Psoas muscle (tissue), 8 donors: ENCODE measurements around the gene TANC1. TPM values are rescaled to one million over a fixed set of nuclear protein-coding genes. Genes with fewer than 3 reads are reported as not detected.

ENCODE experiments used
- ATAC-seq, 4 donors: fragments of 200-7000 bp; cut with Tn5 transposase; one replicate each; pipeline ENCODE4 v1.9.1; 2020; ENCODE audit warnings: moderate library complexity in 3 of 4, mild to moderate bottlenecking in 2 of 4
- DNase-seq, 2 donors: peaks; one replicate each; pipeline ENCODE4 v3.0.0-alpha.2; 2020
- H3K27ac ChIP-seq: fragments of 200-600 bp; one replicate; pipeline ENCODE4 v1.8.0; 2022
- H3K27me3 ChIP-seq, 3 donors: fragments of 200-600 bp in 1 of 3; one replicate each; pipeline versions ENCODE4 v1.6.1 to v1.8.0; 2013 to 2022; ENCODE audit warnings: low read length in 2 of 3, mild to moderate bottlenecking in 2 of 3, moderate library complexity in 1 of 3; ENCODE audit not compliant: insufficient read depth in 3 of 3
- H3K36me3 ChIP-seq, 2 donors: fragments of 200-600 bp in 1 of 2; one replicate each; pipeline versions ENCODE4 v1.6.1 to v1.8.0; 2013 to 2022; ENCODE audit warnings: low read depth in 1 of 2, mild to moderate bottlenecking in 1 of 2, moderate library complexity in 1 of 2; ENCODE audit not compliant: insufficient read depth in 1 of 2
- H3K4me1 ChIP-seq: fragments of 200-600 bp; one replicate; pipeline ENCODE4 v1.8.0; 2022
- H3K4me3 ChIP-seq: fragments of 200-600 bp; one replicate; pipeline ENCODE4 v1.8.0; 2022; ENCODE audit warnings: mild to moderate bottlenecking
- H3K9me3 ChIP-seq: fragments of 200-600 bp; one replicate; pipeline ENCODE4 v1.8.0; 2022
- CTCF ChIP-seq: fragments of 200-600 bp; IDR thresholded peaks from one replicate; pipeline ENCODE4 v1.8.0; 2022; ENCODE audit warnings: antibody characterized with exemption
- WGBS, 3 donors: extraction: QIAGEN DNeasy Blood & Tissue Kit; methylation state at CpG; one replicate each; pipeline versions ENCODE4 v1.1.6 to v1.1.7; 2013; 5-methylcytosine and 5-hydroxymethylcytosine counted together
- intact Hi-C, 2 donors: fragments of 100-400 bp; cut with DNase I; formaldehyde crosslinking; loops; one replicate each; pipeline versions ENCODE4 v1.11.0 to v1.14.2; 2022
- polyA plus RNA-seq, 3 donors: library from polyadenylated mRNA; stranded (reverse); fragments of 200-250 nt; gene quantifications; one replicate each; pipeline ENCODE4 v1.2.3, GENCODE V29; 2013
- total RNA-seq, 4 donors: library from RNA; stranded (reverse); fragmentation: NEBNext Ultra II Directional in 2 of 4; extraction: Animal tissue kit (Norgen Biotek cat#: 25700) in 2 of 4; gene quantifications; one replicate each; pipeline versions ENCODE4 v1.2.1 to v1.2.4, GENCODE V29; 2021 to 2023
- donor health status: healthy with polysubstance abuse.
- donor health status: DM: no; HTN: no; CAD: no; lungs with moderate emphysema.
- donor health status: Bipolar disorder and iron deficiency.
- donor health status: healthy.
- donor health status: DM: yes; HTN: yes; CAD: no.
- donor health status: DM: no; HTN: no; CAD: no.
- donor health status: DM: no; HTN: no; CAD: no.
- donor health status: DM: yes; HTN: yes; CAD: no.

TANC1 gene
- total and polyA plus RNA-seq, 7 donors, result 1.9 to 7.5 (median 3.2) TPM

- Histone ChIP-seq H3K36me3 (peaks cover 0 to 5% of the 10 kb centered on the region in 2 donors), H3K27me3 (no peaks in the 10 kb centered on the region), H3K27ac (no peak overlapping the region), H3K4me3 (no peak overlapping the region), H3K9me3 (no peaks in the 10 kb centered on the region), H3K4me1 (no peaks in the 10 kb centered on the region)
- intact Hi-C loops, result no loop called here
- TF ChIP-seq CTCF, result no peak
- ATAC-seq, result no peak
- 69 to 72% (median 70%) methylated on average over 4 of the region's 4 CpGs for WGBS, 3 donors
- no peak for DNase-seq
Observed at GRCh38 chr2:159160412-159160811, 192.0 kb downstream of the TANC1 start.

- intact Hi-C loops, result no loop called here
- Histone ChIP-seq H3K4me3 (no peak overlapping the region), H3K27ac (no peak overlapping the region), H3K27me3 (no peaks in the 10 kb centered on the region), H3K36me3 (peaks cover 0 to 5% of the 10 kb centered on the region in 2 donors), H3K4me1 (no peaks in the 10 kb centered on the region), H3K9me3 (no peaks in the 10 kb centered on the region)
- ATAC-seq (no peak), DNase-seq (no peak)
- WGBS, 3 donors, result 46 to 63% (median 57%) methylated on average over 2 to 3 of the region's 3 CpGs
- no peak for TF ChIP-seq CTCF
Observed at GRCh38 chr2:159160954-159161353, 192.5 kb downstream of the TANC1 start.

DNA sequence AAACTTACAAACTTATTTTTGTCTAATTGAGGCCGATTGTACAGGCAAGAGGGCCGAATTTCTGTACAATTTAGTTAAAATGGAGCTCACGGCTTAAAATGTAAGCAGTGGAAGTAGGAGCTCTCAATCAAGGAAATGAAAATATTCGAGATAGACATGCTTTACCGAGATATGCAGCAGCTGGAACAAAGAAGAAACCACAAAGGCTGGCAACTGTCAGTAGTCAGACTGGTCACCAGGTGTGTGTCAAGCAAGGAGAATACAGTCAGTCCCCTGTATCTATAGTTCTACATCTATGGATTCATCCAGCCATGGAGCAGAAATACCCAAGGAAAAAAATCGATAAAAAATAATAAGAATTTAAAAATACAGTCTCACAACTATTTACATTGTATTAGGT is 195.5 kb downstream of the TANC1 start:
- peaks cover 0 to 5% of the 10 kb centered on the region in 2 donors for H3K36me3 ChIP-seq
- no peak for TF ChIP-seq CTCF
- DNase-seq (no peak), ATAC-seq (no peak)
- 77 to 85% (median 79%) methylated on average over 6 of the region's 6 CpGs for WGBS, 3 donors
- H3K27ac ChIP-seq, result no peak overlapping the region
- no peaks in the 10 kb centered on the region for H3K9me3 ChIP-seq
- no peaks in the 10 kb centered on the region for H3K4me1 ChIP-seq
- H3K27me3 ChIP-seq, result no peaks in the 10 kb centered on the region
- intact Hi-C loops, result no loop called here
- no peak overlapping the region for H3K4me3 ChIP-seq

GRCh38 chr2:159164457-159164911 is 196.0 kb downstream of the TANC1 start:
- no peaks in the 10 kb centered on the region for H3K9me3 ChIP-seq
- DNase-seq (no peak), ATAC-seq (no peak)
- no peak overlapping the region for H3K27ac ChIP-seq
- WGBS, 3 donors, result 74 to 77% (median 76%) methylated on average over 3 of the region's 3 CpGs
- H3K36me3 ChIP-seq, result peaks cover 0 to 5% of the 10 kb centered on the region in 2 donors
- TF ChIP-seq CTCF, result no peak
- H3K4me3 ChIP-seq, result no peak overlapping the region
- H3K4me1 ChIP-seq, result no peaks in the 10 kb centered on the region
- H3K27me3 ChIP-seq, result no peaks in the 10 kb centered on the region
- intact Hi-C loops, result no loop called here

DNA sequence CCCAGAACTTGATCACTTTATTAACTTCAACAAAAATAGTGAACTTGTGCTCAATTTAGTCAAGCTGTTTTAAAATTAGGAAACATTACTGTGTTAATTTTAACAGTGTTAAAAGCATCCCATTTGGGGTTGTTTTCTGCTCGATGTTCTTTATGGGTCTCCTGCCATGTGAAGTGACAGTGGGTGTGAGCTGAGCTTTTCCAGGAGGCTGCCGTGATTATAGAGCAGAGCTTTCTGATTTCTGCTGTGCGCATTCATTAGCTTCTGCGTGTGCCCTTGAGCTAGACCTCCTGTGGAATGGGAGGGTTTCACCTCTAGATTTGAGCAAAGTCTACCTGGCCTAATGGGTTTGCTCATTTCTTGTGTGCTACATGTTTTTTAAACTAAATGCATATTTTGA is 196.6 kb downstream of the TANC1 start:
- Histone ChIP-seq H3K4me1 (no peaks in the 10 kb centered on the region), H3K27ac (no peak overlapping the region), H3K4me3 (no peak overlapping the region), H3K36me3 (peaks cover 0 to 5% of the 10 kb centered on the region in 2 donors), H3K9me3 (no peaks in the 10 kb centered on the region), H3K27me3 (no peaks in the 10 kb centered on the region)
- DNase-seq (no peak), ATAC-seq (no peak)
- TF ChIP-seq CTCF, result no peak
- 81 to 87% (median 81%) methylated on average over 4 of the region's 4 CpGs for WGBS, 3 donors
- intact Hi-C loops, result no loop called here
